ENCODE measurements around the gene SLC29A1. TPM values are rescaled to one million over a fixed set of nuclear protein-coding genes. Genes with fewer than 3 reads are reported as not detected.

The SLC29A1 gene
- polyA plus RNA-seq, 10 donors: 54.7 to 89.9 (median 71.6) TPM

DNA sequence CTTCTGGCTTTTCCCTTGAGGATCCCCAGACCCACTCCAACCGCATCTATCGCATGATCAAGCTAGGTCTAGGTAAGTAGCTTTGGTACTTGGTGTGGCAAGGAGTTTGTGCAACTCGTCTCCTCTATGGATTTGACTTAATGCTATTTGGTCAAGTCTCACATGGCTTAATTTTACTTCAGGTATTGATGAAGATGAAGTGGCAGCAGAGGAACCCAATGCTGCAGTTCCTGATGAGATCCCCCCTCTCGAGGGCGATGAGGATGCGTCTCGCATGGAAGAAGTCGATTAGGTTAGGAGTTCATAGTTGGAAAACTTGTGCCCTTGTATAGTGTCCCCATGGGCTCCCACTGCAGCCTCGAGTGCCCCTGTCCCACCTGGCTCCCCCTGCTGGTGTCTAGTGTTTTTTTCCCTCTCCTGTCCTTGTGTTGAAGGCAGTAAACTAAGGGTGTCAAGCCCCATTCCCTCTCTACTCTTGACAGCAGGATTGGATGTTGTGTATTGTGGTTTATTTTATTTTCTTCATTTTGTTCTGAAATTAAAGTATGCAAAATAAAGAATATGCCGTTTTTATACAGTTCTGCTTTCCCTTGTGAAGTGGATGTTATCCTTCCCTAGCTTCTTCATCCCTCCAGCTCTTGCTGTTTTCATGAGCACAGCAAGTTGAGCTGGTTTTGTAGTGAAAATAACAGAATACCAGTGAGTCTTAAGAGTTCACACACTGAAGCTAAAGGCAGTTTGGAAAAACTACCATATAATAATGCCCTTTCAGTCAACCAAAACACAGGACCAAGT lies 30.1 kb downstream of the SLC29A1 start:
- DNase-seq: no peak

DNA sequence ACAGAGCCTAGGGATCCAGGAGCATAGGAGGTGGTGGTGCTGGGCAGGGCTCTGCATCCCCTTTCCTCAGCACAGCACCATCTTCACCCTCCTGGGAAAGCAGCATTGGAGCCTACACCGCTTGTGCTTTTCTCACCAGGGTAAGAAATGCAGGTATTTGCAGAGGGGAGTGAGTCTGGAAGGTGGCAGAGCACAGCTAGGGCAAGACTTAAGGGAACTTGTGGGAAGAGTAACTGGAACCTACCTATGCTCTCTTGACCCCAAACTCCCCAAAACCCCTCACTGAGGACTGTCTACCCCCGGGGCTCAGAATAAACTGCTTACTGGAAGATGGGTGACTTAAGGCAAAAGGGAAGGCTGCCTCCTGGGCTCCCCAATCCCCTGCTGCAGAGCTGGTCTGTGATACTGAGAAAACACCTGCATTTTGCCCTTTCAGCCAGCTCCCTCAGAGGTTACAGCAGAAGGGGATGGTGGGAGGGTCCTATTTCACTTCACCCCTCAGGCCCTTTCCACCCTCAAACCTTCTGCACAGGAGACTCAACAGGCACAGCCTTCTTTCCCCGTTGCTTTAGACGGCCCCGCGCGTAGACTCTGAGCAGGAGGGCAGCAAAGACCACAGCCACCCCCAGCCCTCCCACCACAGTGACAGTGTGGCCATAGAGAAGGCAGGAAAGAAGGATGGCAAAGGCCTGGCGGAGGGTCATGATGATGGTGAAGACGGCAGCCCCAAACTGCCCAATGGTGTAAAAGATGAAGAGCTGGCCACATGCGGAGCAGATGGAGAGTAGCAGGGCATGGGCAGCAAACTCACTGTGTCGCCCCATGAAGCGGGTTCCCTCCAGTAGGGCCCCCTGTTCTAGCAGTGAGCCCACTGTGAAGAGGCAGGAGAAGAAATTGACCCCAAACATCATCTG lies 31.1 kb downstream of the SLC29A1 start:
- no peak for DNase-seq

DNA sequence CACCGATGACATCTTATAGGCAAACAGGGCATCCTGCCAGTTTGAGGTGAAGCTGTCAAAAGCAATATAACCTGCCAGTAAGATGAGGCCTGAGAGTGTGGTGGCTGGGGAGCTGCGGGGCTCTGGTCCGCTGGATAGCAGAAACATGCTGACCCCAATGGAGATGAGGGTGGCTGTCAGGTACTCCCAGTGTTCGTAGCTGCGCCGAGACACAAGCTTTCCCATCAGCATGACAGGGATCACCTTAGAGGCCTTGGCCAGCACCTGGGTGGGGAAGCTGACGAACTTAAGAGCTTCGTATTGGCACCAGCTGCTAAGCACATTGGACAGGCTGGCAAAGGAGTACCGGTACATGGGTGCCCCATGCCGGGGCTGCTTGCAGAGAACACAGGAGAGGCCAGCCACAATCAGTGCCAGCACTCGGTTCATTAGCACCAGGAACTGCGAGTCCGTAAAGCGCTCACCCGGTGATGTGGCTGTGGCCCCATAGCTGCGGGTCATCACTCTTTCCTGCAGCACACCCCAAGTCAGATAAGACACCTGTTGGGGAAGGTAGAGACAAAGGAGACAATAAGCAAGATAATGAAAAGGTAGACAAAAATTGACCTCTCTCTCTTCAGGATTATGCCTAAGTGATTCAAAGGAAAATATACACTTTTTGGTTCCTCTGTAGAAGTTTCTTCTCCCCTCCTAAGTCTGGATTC lies 31.9 kb downstream of the SLC29A1 start:
- no peak for DNase-seq

DNA sequence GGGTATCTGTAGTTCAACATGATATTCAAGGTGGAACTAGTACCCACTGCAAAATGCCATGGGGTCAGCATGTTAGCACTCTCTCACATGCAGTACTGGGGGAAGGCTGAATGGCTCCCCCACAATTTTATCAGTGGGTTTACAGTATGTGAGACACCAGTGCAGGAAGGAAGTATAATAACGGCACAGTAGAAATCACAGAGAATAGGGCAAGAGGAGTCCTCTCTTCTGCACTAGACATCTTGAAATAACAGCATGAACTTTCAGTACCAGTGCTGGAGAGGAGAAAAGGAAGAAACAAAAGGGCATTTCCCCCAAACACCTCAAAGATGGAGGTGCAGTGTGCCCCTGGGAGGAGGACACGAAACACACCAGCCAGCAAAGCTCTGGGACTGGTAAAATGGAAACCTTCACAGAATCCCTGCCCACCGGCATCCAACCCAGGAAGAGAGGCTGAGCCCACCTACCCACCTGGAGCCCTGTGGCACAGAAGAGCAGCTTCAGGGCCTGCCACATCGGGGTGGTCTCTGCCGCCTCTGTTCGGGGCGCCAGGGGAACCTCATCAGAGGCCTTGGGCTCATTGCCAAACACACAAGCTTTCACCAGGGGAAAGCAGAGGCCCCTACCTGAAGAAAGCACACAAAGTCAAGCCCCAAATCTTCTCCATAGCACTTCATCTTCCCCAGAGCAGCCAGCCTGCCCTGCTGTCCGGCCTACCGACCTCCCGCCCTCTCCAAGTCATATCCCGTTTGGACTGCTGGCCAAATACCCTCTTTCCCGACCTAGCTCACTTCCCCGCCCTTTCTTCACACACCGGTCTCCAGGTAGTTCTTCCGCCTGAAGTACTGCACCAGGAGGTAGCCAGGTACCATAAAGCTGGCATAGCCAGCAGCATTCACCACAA lies 32.7 kb downstream of the SLC29A1 start:
- DNase-seq: no peak

DNA sequence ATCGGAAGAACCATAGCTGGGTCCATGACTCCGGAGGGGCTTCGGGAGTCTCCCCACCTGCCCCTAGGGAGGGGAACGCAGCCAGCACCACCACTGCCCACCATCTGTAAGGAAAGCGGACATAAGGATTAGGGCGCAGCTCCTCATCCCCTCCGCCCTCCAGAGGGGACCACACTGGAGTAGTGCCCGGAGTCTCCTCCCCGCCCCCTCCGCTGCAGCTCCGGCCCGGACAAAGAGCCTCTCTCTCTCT lies 33.3 kb downstream of the SLC29A1 start:
- DNase-seq: peak in 1 of 3 donors; percentile 64

DNA sequence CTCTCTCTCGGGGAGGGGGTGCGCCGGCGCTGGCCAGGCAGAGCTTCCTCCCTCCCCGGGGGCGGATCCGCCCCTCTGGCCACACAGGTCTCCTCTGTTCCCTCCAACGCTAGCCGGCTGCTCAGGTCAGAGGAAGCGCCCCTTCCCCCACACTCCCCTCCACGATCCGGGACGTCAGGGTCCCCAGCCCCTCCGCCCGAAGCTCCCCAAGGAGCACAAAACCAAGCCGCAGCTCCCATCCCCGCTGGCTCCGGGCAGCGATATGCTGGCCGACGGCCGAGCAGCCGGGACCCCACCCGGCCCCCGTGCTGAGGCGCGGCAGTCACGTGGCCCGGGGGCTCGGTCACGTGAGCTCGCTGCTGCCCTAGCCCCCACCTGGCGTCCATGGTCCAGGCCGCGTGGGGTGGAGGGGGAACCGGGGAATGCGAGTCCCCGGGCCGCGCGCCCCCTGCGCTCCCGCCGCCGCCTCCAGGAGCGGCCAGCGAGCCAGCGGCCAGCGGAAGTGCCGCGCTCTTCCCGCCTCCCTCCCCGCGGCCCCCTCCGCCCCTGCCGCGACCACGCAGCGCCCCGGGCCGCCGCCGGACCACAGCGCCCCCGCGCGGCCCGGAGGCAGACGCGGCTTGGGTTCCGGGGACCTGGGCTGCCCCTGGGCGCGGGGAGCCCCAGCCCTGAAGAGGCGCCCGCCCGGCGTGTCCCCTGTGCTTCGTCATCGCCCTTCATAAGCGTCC lies 33.8 kb downstream of the SLC29A1 start, which contains the start of gene SLC35B2:
SLC35B2 (minus strand) TSS at position 504 of the 728 bp plus-strand sequence; CDS start at position 386, 118 bp downstream.
- peak; percentile 64 to 93 (median 81) for DNase-seq

DNA sequence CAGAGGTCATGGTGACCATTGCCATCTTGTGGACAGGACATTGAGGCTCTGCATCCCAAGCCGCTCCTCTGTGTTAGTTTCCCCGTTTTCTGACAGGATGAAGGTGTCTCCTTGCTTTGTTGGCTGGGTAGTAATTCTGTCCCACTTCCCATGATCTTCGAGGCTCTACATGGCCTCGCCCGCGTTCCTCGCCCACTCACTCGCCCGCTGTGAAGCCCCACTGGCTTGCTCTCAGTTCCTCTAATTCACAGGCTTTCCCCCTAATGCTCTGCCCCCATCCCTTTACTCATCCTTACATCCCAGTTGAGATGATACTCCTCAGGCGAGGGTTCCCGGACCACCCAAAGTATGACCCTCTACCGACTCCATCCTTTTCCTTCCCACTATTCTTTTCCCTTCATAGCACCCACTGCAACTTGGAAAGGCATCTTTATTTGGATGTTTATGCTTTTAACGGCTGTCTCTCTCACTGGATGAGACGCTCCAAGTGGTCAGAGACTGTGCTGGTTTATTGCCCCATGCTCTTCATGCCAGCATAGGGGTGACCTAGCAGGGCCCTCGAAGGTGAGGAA lies 34.4 kb downstream of the SLC29A1 start:
- no peak for DNase-seq

DNA sequence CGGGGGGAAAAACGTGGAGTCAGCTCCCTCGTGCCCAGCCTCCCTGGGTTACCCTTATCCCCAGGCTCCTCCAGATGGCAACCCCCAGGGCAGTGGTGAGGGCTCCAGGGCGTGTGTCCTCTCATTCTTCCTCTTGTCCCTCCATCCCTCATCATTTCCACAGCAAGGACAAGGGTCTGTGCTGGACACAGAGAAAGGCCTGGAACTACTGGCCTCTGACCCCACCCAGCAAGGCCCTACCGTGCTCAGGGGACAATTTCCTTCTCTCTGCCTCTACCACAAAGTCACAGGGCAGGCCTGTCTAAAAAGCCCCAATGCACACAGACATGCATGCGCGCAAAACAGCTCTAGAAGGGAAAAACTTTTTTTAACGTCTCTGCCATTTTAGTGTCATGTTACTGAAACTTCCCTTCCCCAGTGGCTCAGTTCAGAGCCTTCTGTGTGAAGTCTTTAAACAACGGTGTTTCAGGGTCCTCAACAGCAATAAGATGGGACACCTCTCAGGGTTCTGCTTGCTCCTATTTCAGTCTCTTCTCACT lies 35.0 kb downstream of the SLC29A1 start:
- no peak for DNase-seq

DNA sequence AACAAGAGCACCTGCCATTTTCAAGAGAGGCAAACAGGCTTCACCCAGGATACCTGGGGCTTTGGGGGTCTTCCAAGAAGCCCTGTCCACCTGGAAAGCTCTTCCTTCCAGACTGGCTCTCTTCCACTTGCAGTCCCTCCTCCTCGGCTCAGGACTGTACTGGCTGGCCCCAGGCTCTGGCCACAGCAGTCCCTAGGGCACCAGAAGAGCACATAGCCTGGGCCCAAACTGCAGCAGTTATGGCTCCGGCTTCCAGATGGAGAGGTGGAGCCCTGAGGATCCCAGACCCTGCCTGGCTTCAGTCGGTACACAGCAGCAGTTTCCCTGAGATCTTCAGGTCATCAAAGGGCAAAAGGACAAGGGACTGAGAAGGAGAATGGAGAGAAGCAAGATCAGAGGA lies 35.5 kb downstream of the SLC29A1 start:
- DNase-seq: no peak

DNA sequence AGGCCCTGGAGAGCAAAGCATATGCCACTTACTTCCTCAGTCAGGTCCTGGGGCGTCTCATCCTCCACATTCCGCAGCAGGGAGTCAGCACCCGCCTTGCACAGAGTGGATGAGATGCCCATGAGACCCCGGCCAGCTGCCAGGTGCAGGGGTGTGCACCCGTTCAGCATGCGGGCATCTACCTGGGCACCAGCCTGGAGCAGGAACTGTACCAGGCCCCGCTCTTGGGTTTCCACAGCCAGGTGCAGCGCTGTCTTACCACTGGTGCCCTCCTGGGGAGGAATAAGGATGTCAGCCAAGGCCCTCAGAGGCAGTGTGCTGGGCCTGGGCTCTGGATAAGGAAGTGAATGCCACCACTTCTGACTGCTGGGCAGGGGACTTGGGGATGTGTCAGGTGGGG lies 36.6 kb downstream of the SLC29A1 start:
- no peak for DNase-seq

DNA sequence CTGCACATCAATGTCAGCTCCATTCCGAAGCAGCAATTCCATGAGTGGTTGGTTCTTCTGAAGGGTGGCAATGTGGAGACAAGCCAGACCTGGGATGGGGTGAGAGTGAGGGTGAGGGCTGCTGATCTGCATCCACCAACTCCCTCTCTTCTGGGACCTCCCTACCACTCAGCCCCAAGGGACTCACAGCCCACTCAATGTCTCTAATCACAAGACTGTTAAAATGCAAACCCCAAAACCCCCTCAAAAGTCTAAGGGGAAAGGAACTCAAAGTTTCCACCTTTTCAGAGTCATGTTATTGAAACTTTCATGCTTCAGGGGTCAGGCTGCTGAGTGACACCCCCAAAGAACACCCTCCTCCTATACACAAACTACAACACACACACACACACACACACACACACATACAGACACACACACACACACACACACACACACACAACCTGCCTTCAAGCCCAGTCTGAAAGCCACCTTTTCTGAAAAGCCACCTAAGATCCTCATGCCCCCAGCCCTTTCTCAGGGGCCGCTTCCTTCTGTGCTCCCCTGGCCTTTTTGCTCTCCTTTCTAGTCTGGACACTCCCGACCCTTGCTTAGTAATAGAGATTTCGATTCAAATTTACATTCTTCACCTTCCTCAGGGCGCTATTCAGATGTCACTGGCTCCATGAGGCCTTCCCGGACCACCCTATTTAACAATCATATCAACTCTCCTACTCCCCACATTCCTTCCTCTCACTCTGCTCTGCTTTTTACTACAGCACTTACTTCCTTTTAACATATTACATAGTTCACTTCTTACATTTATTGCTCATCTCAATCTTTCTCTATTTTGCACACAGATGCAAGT lies 37.3 kb downstream of the SLC29A1 start:
- no peak for DNase-seq

DNA sequence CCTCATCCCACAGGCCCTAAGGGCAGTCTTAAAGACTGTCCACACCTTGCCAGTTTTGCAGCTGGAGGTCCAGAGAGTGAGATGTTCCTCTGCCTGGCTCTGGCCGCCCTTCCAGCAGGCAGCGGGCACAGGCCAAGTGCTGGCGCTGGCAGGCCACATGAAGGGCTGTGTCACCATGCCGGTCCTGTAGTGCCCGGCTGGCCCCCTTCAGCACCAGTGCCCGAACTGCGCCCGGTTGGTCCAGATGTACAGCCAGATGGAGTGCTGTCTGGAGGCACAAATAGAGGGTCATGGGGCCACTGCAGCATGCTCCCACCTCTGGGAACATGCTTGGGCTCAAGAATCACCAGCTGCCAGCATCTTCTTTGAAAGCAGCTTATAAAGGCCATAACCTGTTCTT lies 38.2 kb downstream of the SLC29A1 start:
- no peak for DNase-seq

DNA sequence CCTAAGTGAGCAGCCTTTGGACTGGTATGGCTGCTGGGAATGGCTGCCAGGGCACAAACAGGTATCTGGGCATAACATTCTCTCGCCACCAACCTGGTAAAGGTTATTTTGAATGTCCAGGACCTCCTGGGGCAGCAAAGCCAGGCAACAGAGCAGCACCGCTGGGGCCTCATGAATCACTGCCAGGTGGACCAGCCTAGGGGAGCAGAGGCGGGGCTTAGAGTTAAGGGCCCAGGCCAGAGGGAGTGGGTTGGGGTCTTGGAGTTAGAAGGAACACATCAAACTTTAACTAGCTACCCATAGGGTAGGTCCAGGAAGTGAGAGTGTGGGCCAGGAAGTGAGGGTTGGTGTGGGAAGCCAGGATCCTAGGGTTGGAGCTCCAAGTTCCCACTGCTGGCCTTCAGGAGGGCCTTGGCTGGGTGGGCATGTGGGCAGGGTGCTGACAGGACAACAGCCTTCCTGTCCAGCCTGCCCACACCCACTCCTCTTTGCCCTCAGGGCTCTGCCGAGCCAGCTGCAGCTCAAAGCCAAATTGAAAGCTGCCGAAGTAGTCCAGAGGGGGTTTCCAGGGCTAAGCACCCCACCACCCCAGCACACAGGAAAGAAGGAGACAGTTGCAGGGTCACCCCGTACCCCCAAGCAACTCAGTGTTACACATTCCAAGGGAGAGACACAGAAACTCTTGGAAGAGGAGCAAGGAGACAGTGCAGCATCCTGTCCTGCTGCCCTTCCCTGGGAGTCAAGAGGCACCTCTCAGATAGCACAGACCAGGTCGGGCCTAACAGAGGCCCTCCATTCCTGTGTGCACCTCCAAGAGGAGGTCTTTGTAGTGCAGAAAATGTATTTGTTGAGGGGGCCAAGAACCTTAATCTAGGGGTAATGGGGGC lies 39.3 kb downstream of the SLC29A1 start:
- DNase-seq: no peak

DNA sequence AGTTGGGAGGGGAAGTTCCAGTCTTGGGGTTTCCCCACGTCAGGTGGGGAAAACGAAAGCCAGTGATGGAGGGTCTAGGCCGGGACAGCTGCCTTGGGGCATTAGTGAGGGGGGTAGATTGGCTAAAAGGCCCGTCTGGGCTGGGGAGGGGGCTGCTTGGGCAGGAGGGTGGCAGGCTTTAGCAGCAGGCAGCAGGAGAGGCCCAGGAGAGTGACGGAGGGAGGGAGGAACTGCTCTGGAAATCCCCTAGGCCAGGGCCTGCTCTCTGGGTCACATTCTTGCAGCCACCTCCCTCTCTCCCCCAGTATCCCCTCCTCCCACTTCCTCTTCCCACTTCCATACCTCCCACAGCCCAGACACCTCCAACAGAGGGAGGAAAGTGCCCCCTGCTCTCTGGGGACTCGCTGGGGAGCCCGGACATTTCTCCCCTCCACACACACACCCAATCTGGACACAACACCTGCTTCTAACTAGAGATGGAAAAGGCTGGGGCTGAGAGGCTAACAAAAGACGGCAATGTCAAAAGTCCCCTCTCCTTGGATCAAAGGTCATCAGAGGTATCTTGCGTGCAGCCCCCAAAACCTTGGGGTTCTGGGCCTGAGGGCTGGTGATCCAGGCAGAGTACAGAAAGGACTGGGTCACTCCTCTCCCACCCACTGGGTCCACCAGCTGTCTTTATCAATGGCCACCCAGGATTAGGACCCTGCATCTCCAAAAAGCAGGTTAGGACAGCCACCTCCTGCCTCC lies 40.1 kb downstream of the SLC29A1 start:
- DNase-seq: no peak

DNA sequence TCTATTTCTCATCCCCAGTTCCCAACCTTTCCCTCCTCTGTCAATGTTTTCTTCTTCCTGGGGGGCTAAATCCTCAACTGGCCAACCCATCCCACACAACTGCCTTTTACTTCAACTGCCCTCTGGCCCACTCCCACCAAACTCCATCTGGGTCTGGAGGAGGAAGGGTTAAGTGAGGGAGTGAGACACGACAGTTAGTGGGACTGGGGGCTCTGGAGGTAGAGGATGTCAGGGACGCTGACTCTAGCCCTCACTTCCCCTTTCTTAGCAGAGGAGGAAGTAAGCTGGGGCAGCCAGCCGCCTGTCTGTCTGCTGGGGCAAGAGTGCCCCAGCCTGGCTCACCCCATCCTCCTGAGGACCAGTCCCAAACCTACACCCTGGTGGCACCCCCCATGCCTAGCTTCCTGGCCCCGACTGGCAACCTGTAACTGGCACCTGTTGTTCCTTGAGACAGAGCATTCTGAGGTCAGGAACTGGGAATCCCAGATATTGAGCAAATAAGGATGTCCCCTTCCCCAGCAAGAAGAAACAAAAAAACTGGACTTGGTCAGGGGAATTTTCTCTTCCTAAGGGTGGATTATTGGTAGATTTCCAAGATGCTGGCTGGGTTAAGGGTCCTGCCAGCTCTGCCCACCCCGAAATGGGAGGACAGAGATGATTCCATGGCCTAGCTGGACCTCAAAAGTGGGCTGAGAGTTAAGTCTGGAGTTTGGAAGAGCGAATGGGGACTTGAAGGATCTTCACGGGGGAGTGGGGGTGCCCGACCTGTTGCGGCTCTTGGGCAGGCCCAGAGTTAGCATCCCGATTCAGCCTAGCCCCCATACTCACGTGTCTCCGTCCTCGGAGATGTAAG lies 41.0 kb downstream of the SLC29A1 start:
- no peak for DNase-seq
